Neural cell (in vitro differentiated cells): ENCODE measurements around the gene DENND4C. TPM values are rescaled to one million over a fixed set of nuclear protein-coding genes. Genes with fewer than 3 reads are reported as not detected.

ENCODE experiments used
- H2AFZ ChIP-seq: fragments of 200-600, 300-800 bp; sonication (generic), shearing (Covaris generic); 2 replicates; pipeline ENCODE4 v1.6.0; 2014; ENCODE audit warnings: low read depth, mild to moderate bottlenecking, antibody characterized with exemption, low read length, moderate library complexity
- H3F3A ChIP-seq: fragments of 200-600 bp; shearing (Covaris generic); 2 replicates; pipeline ENCODE4 v1.6.1; 2016; ENCODE audit warnings: mild to moderate bottlenecking, moderate library complexity, mixed read lengths, antibody characterized with exemption, low read length; ENCODE audit not compliant: insufficient read depth, poor library complexity, severe bottlenecking
- H3K27ac ChIP-seq: fragments of 200-600, 300-800 bp; sonication (generic), shearing (Covaris generic); 2 replicates; pipeline ENCODE4 v1.5.1; 2014; ENCODE audit warnings: mild to moderate bottlenecking, low read length, moderate library complexity
- H3K27me3 ChIP-seq: fragments of 300-800, 200-600 bp; sonication (generic), shearing (Covaris generic); 2 replicates; pipeline ENCODE4 v1.6.0; 2014; ENCODE audit warnings: mild to moderate bottlenecking, low read depth, low read length, moderate library complexity; ENCODE audit not compliant: insufficient read depth
- H3K36me3 ChIP-seq: fragments of 300-800, 200-600 bp; sonication (generic), shearing (Covaris generic); 2 replicates; pipeline ENCODE4 v1.5.1; 2014; ENCODE audit warnings: mild to moderate bottlenecking, antibody characterized with exemption, low read length, moderate library complexity; ENCODE audit not compliant: insufficient read depth
- H3K4me2 ChIP-seq: fragments of 300-800, 200-600 bp; sonication (generic), shearing (Covaris generic); 2 replicates; pipeline ENCODE4 v1.6.0; 2014; ENCODE audit warnings: mild to moderate bottlenecking, low read length
- H3K4me3 ChIP-seq: fragments of 300-800, 200-600 bp; sonication (generic), shearing (Covaris generic); 2 replicates; pipeline ENCODE4 v1.5.1; 2014; ENCODE audit warnings: mild to moderate bottlenecking, low read length, moderate library complexity
- H3K79me2 ChIP-seq: fragments of 200-600 bp; shearing (Covaris generic); replicated peaks from 2 replicates; pipeline ENCODE4 v1.6.0; 2014; ENCODE audit warnings: mild to moderate bottlenecking, low read length, moderate library complexity; ENCODE audit not compliant: insufficient read depth
- H3K9ac ChIP-seq: fragments of 300-800, 200-600 bp; sonication (generic), shearing (Covaris generic); 2 replicates; pipeline ENCODE4 v1.6.1; 2016; ENCODE audit warnings: mild to moderate bottlenecking, low read length, mixed read lengths
- H3K9me2 ChIP-seq: fragments of 200-600 bp; shearing (Covaris generic); 2 replicates; pipeline ENCODE4 v1.6.1; 2016; ENCODE audit warnings: mild to moderate bottlenecking, low read length, mixed read lengths; ENCODE audit not compliant: insufficient read depth
- H3K9me3 ChIP-seq: fragments of 200-600, 300-800 bp; sonication (generic), shearing (Covaris generic); 2 replicates; pipeline ENCODE4 v1.6.1; 2016; ENCODE audit warnings: mild to moderate bottlenecking, mixed run types, low read length, moderate library complexity, mixed read lengths
- H4K20me1 ChIP-seq: fragments of 200-600 bp; shearing (Covaris generic); 2 replicates; pipeline ENCODE4 v1.6.1; 2016; ENCODE audit warnings: mild to moderate bottlenecking, mixed run types; ENCODE audit not compliant: insufficient read depth
- CTCF ChIP-seq: fragments of 450-650 bp; IDR thresholded peaks from 2 replicates; pipeline ENCODE4 v1.5.1; 2014; ENCODE audit warnings: antibody characterized with exemption, mild to moderate bottlenecking, moderate library complexity; ENCODE audit not compliant: poor library complexity, severe bottlenecking
- EP300 ChIP-seq: fragments of 450-650 bp; conservative IDR thresholded peaks from 2 replicates; pipeline ENCODE4 v1.6.1; 2014; ENCODE audit warnings: antibody characterized with exemption, mild to moderate bottlenecking, moderate library complexity; ENCODE audit not compliant: poor library complexity, severe bottlenecking
- EZH2 ChIP-seq: fragments of 200-600, 300-800 bp; shearing (Covaris generic), sonication (generic); IDR thresholded peaks from 2 replicates; pipeline ENCODE4 v1.6.1; 2014; ENCODE audit warnings: antibody characterized with exemption, low read length, borderline replicate concordance, mild to moderate bottlenecking; ENCODE audit not compliant: insufficient read depth, poor library complexity, severe bottlenecking
- MXI1 ChIP-seq: fragments of 450-650 bp; conservative IDR thresholded peaks from 2 replicates; pipeline ENCODE4 v1.6.1; 2014; ENCODE audit warnings: antibody characterized with exemption, mild to moderate bottlenecking; ENCODE audit not compliant: poor library complexity, severe bottlenecking
- POLR2AphosphoS5 ChIP-seq: IDR thresholded peaks from 2 replicates; pipeline ENCODE4 v1.6.1; 2012
- RAD21 ChIP-seq: fragments of 450-650 bp; conservative IDR thresholded peaks from 2 replicates; pipeline ENCODE4 v1.6.1; 2014; ENCODE audit warnings: antibody characterized with exemption, mild to moderate bottlenecking, moderate library complexity
- REST ChIP-seq: IDR thresholded peaks from 2 replicates; pipeline ENCODE4 v1.6.1; 2012; ENCODE audit warnings: borderline replicate concordance
- SMC3 ChIP-seq: fragments of 450-650 bp; conservative IDR thresholded peaks from 2 replicates; pipeline ENCODE4 v1.6.1; 2014; ENCODE audit warnings: antibody characterized with exemption, mild to moderate bottlenecking, moderate library complexity; ENCODE audit not compliant: poor library complexity
- TAF1 ChIP-seq: IDR thresholded peaks from 2 replicates; pipeline ENCODE4 v1.6.1; 2012; ENCODE audit warnings: low read depth
- polyA plus RNA-seq: library from polyadenylated mRNA; depleted of rRNA; stranded (reverse); fragments of >200 nt; gene quantifications from 2 replicates; pipeline ENCODE4 v1.2.3, GENCODE V29; 2014

DENND4C gene
- polyA plus RNA-seq, 1 donor from 2014 or later, result 51.8 TPM

- Histone ChIP-seq H3F3A (no peaks in the 10 kb centered on the region), H3K79me2 (no peaks in the 10 kb centered on the region), H2AFZ (no peak overlapping the region), H3K9ac (no peak overlapping the region), H3K9me2 (no peaks in the 10 kb centered on the region), H4K20me1 (no peaks in the 10 kb centered on the region), H3K36me3 (no peaks in the 10 kb centered on the region), H3K27me3 (no peaks in the 10 kb centered on the region), H3K4me3 (no peak overlapping the region), H3K27ac (no peak overlapping the region), H3K4me2 (no peak overlapping the region), H3K9me3 (no peaks in the 10 kb centered on the region)
- TF ChIP-seq CTCF (no peak), POLR2AphosphoS5 (no peak), SMC3 (no peak), TAF1 (no peak), EP300 (no peak), EZH2 (no peak), REST (no peak), RAD21 (no peak)
Observed at GRCh38 chr9:19223724-19224123, 6.8 kb upstream of the DENND4C start.

- Histone ChIP-seq H3K9me3 (no peaks in the 10 kb centered on the region), H3F3A (no peaks in the 10 kb centered on the region), H3K27ac (no peak overlapping the region), H3K4me2 (no peak overlapping the region), H3K79me2 (no peaks in the 10 kb centered on the region), H2AFZ (no peak overlapping the region), H3K36me3 (no peaks in the 10 kb centered on the region), H3K9ac (no peak overlapping the region), H3K9me2 (no peaks in the 10 kb centered on the region), H4K20me1 (no peaks in the 10 kb centered on the region), H3K4me3 (no peak overlapping the region), H3K27me3 (no peaks in the 10 kb centered on the region)
- TF ChIP-seq RAD21 (no peak), EP300 (no peak), SMC3 (no peak), REST (no peak), TAF1 (no peak), POLR2AphosphoS5 (no peak), MXI1 (no peak), CTCF (no peak), EZH2 (no peak)
Observed at GRCh38 chr9:19224563-19224962, 5.9 kb upstream of the DENND4C start.
